GM13976 (cell line): ENCODE results near the gene JAGN1.

ENCODE experiments used
- DNase-seq: peaks from one replicate; pipeline ENCODE4 v3.0.0; 2012; ENCODE audit warnings: low spot score
- in situ Hi-C: fragments of 300-500 bp; cut with MboI; formaldehyde crosslinking; loops from one replicate; pipeline ENCODE4 v1.12.0; 2022; ENCODE audit warnings: low sequenced_read_pairs, mixed read lengths, inconsistent platforms; ENCODE audit not compliant: unreplicated experiment
- TF ChIP-seq, protein P1 (sequence below): IDR thresholded peaks from 2 replicates; pipeline ENCODE4 v1.5.1; 2012; ENCODE audit warnings: borderline replicate concordance, mild to moderate bottlenecking; ENCODE audit not compliant: insufficient read depth; ENCODE audit errors: extremely low read depth, missing control alignments, control extremely low read depth

Gene JAGN1

DNA sequence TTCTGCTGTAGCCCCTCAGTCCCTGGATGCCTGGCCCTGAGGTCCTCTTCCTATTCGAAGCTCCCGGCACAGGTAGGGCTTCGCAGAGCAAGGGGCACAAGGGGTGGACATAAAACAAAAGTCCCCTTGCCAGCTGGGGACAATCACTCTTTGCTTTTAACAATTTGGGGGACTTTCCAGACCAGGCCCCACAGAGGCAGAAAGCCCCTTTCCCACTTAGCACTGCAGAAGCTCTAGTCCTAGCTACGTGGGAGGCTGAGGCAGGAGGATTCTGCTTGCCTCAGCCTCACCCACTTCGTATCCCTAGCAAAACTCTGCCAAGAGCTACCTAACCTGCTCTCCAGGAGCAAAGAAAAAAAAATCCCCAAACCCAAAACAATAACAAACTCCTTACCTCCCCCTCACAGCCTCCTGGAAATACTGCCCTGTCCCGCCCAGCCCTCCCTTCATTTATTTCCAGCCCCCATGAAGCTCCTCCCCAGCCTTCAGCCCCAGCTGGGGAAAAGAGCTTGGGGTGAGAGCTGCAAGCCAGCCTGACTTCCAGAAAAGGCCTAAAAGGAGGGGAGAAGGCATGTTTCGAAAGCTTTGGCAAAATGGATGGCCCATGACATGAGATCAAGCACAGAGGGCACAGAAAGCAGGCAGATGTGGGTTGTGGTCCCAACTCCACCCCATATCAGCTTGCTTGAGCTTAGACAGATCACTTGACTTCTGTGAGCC, 10.4 kb upstream of the JAGN1 start, which contains the start of gene CIDEC:
Gene CIDEC (minus strand): TSS at position 424 of the 720 bp plus-strand sequence. CDS start 1,767 bp downstream, outside the sequence.
- in situ Hi-C loops, result no loop called here
- peak; percentile 49 for DNase-seq
- TF ChIP-seq, protein P1, sequence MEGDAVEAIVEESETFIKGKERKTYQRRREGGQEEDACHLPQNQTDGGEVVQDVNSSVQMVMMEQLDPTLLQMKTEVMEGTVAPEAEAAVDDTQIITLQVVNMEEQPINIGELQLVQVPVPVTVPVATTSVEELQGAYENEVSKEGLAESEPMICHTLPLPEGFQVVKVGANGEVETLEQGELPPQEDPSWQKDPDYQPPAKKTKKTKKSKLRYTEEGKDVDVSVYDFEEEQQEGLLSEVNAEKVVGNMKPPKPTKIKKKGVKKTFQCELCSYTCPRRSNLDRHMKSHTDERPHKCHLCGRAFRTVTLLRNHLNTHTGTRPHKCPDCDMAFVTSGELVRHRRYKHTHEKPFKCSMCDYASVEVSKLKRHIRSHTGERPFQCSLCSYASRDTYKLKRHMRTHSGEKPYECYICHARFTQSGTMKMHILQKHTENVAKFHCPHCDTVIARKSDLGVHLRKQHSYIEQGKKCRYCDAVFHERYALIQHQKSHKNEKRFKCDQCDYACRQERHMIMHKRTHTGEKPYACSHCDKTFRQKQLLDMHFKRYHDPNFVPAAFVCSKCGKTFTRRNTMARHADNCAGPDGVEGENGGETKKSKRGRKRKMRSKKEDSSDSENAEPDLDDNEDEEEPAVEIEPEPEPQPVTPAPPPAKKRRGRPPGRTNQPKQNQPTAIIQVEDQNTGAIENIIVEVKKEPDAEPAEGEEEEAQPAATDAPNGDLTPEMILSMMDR, result no peak

GRCh38 chr3:9881441-9881840, 9.0 kb upstream of the JAGN1 start:
- TF ChIP-seq, protein P1, result no peak
- in situ Hi-C loops, result no loop called here
- no peak for DNase-seq

DNA sequence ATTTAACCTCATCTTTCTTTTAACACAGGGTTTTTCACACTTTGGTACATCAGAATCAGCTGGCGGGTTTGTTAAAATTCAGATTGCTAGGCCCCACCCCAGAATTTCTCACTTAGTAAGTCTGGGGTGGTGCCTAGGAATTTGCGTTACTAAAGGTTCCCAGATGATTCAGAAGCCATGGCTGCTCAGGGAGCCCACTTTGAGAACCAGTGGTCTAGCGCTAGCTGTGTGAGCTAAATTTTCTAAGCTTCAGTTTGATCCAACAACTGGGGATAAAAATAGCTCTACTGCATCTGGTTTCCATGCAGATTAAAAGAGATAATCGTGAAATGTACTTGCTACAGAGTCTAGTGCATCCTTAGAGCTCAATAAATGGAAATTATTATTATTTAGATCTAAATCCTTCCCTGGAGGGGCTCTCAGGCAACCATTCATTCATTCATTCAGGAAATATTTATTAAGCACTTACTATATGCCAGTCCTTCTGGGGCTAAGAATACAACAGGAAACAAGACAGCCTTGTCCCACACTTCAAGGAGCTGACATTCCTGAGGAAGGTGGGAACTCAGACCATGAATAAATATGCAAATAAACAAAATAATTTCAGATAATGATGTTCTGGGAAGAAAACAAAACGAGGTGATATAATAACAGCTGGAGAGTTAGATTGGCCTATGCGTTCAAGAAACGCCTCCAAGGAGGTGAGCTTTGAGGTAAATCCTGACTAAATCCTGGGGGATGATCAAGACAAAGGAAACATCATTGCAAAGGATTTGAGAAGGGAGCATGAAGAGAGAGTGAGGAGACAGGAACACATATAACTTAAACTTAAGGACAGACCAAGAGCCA, 6.5 kb upstream of the JAGN1 start:
- in situ Hi-C loops, result no loop called here
- no peak for DNase-seq
- TF ChIP-seq, protein P1, result no peak

DNA sequence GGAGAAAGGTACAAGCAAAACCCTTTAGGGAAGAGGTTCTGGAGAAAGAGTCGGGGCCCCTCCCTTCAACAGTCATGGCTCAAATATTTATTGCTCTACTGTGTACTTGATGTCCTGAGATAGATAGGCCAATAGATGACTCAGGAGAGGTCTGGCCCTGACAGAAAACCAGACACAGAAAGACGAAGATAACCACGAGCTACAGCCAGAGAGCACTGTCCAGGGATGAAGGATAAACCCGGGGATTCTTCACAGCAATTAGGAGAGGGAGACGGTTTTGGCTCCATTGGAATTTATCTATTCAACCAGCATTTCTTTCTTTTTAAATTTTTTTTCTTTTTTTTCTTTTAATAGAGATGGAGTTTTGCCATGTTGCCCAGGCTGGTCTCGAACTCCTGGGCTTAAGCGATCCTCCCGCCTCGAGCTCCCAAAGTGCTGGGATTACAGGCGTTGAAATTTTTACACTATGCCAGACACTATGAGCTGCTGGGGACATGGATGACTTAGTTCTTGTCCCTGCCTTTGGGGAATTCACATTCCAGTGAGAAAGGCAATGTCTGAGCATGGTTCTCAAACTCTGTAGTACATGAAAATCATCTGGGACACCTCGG, 5.8 kb upstream of the JAGN1 start:
- no peak for DNase-seq
- TF ChIP-seq, protein P1, result no peak
- in situ Hi-C loops, result no loop called here

GRCh38 chr3:9886328-9886727, 4.1 kb upstream of the JAGN1 start:
- in situ Hi-C loops, result no loop called here
- TF ChIP-seq, protein P1, result no peak
- no peak for DNase-seq

- in situ Hi-C loops, result no loop called here
- TF ChIP-seq, protein P1, result no peak
- DNase-seq, result no peak
These were observed 2.9 kb upstream of the JAGN1 start for GRCh38 chr3:9887480-9887879.
